Measurements from ENCODE around the gene NPFFR2. TPM values are rescaled to one million over a fixed set of nuclear protein-coding genes. Genes with fewer than 3 reads are reported as not detected.
"Not testable (repeated sequence)": the region's sequence is repeated elsewhere in the genome, so short reads cannot be mapped to it uniquely, and the experiment has no call there.

NPFFR2 gene
- total RNA-seq, 6 experiments from 2014 or later: not detected

DNA sequence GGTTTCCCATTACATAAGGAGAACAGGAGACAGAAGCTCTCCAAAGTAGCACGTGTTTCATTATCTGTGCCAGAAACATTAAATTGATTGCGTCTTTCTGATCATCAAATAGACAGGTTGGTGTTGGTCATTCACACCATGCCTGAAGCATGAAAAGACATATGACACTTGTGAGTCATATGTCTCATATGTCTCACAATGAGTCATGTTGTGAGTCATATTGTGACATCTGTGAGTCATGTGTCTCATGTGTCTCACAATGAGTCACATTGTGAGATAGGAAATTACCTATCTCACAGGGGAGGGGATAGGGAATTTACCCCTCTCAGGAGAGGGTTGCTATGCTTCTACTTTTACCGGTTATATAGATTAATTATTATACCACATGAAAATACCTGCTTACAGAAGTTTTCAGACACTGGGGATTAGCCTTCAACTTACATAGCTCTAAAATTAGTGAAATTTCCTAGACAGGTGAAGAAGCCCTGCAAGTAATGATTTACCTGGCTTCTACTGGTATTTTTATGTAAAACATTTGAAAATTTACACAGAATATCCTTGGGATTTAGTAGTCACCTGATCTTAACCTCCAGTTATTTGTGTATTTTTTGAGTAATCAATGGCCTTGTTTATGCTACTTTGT, 80.8 kb downstream of the NPFFR2 start:
- TF ChIP-seq CTCF (IDR thresholded peaks at IDR 0.05) (no peak), POLR2A (IDR thresholded peaks at IDR 0.05) (no peak)

DNA sequence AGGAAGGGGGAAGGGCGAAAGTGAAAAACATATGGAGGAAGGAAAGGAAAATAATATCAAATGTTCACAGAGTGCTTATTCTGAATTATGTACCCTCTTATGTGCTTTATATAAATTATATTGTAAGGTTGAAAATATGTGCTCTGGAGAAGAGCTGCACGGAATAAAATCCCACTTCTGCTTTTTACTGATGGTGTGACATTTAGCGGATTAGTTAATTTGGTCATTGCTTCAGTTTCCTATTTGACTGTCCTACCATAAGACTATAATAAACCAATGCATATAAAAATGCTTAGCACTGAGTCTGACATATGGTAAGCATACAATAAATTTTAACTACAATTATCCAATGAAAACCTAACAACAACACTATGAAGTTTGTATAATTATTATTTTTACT, 86.2 kb downstream of the NPFFR2 start:
- TF ChIP-seq CTCF (IDR thresholded peaks at IDR 0.05) (no peak), POLR2A (IDR thresholded peaks at IDR 0.05) (no peak)
- WGBS (ENCODE audit: insufficient coverage, low coverage, low lambda C conversion rate, missing lambda C conversion rate): 73% methylated on average over 3 of the region's 3 CpGs
- H3K9me3 ChIP-seq: no peaks in the 10 kb centered on the region
- H3K4me3 ChIP-seq: no peak overlapping the region
- no peaks in the 10 kb centered on the region for H3K4me1 ChIP-seq
- ATAC-seq (no peak), DNase-seq (no peak)
- intact Hi-C loops (cut with DNase I): no loop called here
- H3K27ac ChIP-seq: no peak overlapping the region
- H3K27me3 ChIP-seq: no peaks in the 10 kb centered on the region
- H3K36me3 ChIP-seq: no peaks in the 10 kb centered on the region

More for the DNA sequence above, 80.8 kb downstream of the NPFFR2 start:
- no peaks in the 10 kb centered on the region for H3K4me1 ChIP-seq
- no peaks in the 10 kb centered on the region for H3K27me3 ChIP-seq
- DNase-seq (no peak), ATAC-seq (peak in 1 of 4 donors; percentile 60)
- H3K27ac ChIP-seq: no peak overlapping the region
- no peak overlapping the region for H3K4me3 ChIP-seq
- H3K9me3 ChIP-seq: no peaks in the 10 kb centered on the region
- WGBS (ENCODE audit: insufficient coverage, low coverage, low lambda C conversion rate, missing lambda C conversion rate): 72% methylated on average over 3 of the region's 3 CpGs
- intact Hi-C loops (cut with DNase I): no loop called here
- no peaks in the 10 kb centered on the region for H3K36me3 ChIP-seq

DNA sequence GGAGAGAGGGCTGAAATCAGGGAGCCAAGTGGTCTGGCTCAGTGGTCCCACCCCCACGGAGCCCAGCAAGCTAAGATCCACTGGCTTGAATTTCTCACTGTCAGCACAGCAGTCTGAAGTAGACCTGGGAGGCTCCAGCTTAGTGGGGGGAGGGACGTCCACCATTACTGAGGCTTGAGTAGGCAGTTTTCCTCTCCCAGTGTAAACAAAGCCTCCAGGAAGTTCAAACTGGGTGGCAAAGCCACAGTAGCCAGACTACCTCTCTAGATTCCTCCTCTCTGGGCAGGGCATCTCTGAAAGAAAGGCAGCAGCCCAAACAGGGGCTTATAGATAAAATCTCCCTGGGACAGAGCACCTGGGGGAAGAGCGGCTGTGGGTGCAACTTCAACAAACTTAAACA, 88.1 kb downstream of the NPFFR2 start:
- H3K4me1 ChIP-seq: no peaks in the 10 kb centered on the region
- no peak for ATAC-seq
- WGBS (ENCODE audit: insufficient coverage, low coverage, low lambda C conversion rate, missing lambda C conversion rate): 0% methylated on average over 1 of the region's 3 CpGs
- TF ChIP-seq CTCF (IDR thresholded peaks at IDR 0.05) (no peak), POLR2A (IDR thresholded peaks at IDR 0.05) (no peak)
- H3K36me3 ChIP-seq: no peaks in the 10 kb centered on the region
- no peak for DNase-seq
- H3K9me3 ChIP-seq: no peaks in the 10 kb centered on the region
- no peaks in the 10 kb centered on the region for H3K27me3 ChIP-seq
- H3K4me3 ChIP-seq: no peak overlapping the region
- H3K27ac ChIP-seq: no peak overlapping the region
- intact Hi-C loops (cut with DNase I): no loop called here

- no peak overlapping the region for H3K27ac ChIP-seq
- no peak for DNase-seq
- no peaks in the 10 kb centered on the region for H3K9me3 ChIP-seq
- no peaks in the 10 kb centered on the region for H3K27me3 ChIP-seq
- H3K36me3 ChIP-seq: no peaks in the 10 kb centered on the region
- TF ChIP-seq CTCF (IDR thresholded peaks at IDR 0.05) (no peak), POLR2A (IDR thresholded peaks at IDR 0.05) (no peak)
- no peak overlapping the region for H3K4me3 ChIP-seq
- intact Hi-C loops (cut with DNase I): no loop called here
- ATAC-seq: no peak
- no peaks in the 10 kb centered on the region for H3K4me1 ChIP-seq
Observed at GRCh38 chr4:72128741-72129140, 96.9 kb downstream of the NPFFR2 start.

DNA sequence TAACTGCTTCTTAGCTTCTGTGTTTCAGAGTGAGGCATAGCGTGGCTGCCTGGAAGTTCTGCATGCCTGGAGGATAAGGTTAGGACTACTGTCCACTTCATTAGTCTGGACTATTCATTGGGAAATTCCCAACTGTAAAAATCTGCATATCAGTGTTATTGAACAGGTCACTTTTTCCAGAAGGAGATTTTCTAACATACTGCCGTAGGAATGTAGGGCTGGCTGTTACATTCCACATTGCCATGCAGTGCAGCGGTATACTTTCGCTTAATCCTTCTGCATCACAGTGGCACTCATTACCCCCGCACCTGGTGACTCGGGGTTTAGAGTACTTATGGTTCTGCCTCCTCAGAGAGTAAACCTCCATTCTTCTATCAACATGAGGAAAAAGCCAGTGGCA, 104.6 kb downstream of the NPFFR2 start:
- Histone ChIP-seq H3K27ac (no peak overlapping the region), H3K9me3 (no peaks in the 10 kb centered on the region), H3K27me3 (no peaks in the 10 kb centered on the region), H3K4me1 (no peaks in the 10 kb centered on the region), H3K36me3 (no peaks in the 10 kb centered on the region), H3K4me3 (no peak overlapping the region)
- no peak for ATAC-seq
- DNase-seq: no peak
- intact Hi-C loops (cut with DNase I): no loop called here
- WGBS (ENCODE audit: insufficient coverage, low coverage, low lambda C conversion rate, missing lambda C conversion rate): 69% methylated on average over 3 of the region's 6 CpGs
- TF ChIP-seq POLR2A (IDR thresholded peaks at IDR 0.05) (no peak), CTCF (IDR thresholded peaks at IDR 0.05) (no peak)

GRCh38 chr4:72139997-72140396, 108.2 kb downstream of the NPFFR2 start:
- H3K27me3 ChIP-seq; ATAC-seq; H3K27ac ChIP-seq; intact Hi-C loops (cut with DNase I); H3K9me3 ChIP-seq; DNase-seq; H3K4me1 ChIP-seq; H3K36me3 ChIP-seq; H3K4me3 ChIP-seq: not testable (repeated sequence)
- 30% methylated on average over 2 of the region's 2 CpGs for WGBS (ENCODE audit: insufficient coverage, low coverage, low lambda C conversion rate, missing lambda C conversion rate)

Data from right lobe of liver (tissue), 6 donors.